GM18502 (cell line): ENCODE results near the gene GIMAP5.

Experiments
- ATAC-seq: cut with Tn5 transposase; IDR thresholded peaks from one replicate; pipeline ENCODE4 v1.9.1; 2021; ENCODE audit warnings: mild to moderate bottlenecking; ENCODE audit not compliant: unreplicated experiment, poor library complexity

GIMAP5 gene

GRCh38 chr7:150737265-150738055 lies at the start of gene GIMAP5:
Gene GIMAP5, plus strand, starts transcription at chr7:150737418. Its CDS starts 3,467 bp downstream, at chr7:150740885.
- ATAC-seq, result peak; percentile 57

GRCh38 chr7:150688630-150689029 lies 48.6 kb upstream of the GIMAP5 start:
- no peak for ATAC-seq

- no peak for ATAC-seq
These were observed 41.6 kb upstream of the GIMAP5 start for GRCh38 chr7:150695654-150696053.

- ATAC-seq, result no peak
These were observed 34.0 kb upstream of the GIMAP5 start for GRCh38 chr7:150703209-150703608.

GRCh38 chr7:150715293-150715692 lies 21.9 kb upstream of the GIMAP5 start:
- no peak for ATAC-seq

- ATAC-seq, result no peak
These were observed 21.5 kb upstream of the GIMAP5 start for GRCh38 chr7:150715738-150716137.

- peak; percentile 78 for ATAC-seq
These were observed 20.9 kb upstream of the GIMAP5 start, which contains the start of gene GIMAP1 for GRCh38 chr7:150716368-150716767. Gene GIMAP1, plus strand, starts transcription at chr7:150716613. Its CDS starts 2,435 bp downstream, at chr7:150719048.

- no peak for ATAC-seq
These were observed 20.3 kb upstream of the GIMAP5 start for GRCh38 chr7:150716939-150717338.

GRCh38 chr7:150717814-150718420 lies 19.3 kb upstream of the GIMAP5 start:
- ATAC-seq, result no peak

- no peak for ATAC-seq
These were observed 17.8 kb upstream of the GIMAP5 start for GRCh38 chr7:150719436-150719835.

GRCh38 chr7:150719960-150720891 lies 17.0 kb upstream of the GIMAP5 start:
- ATAC-seq, result no peak

GRCh38 chr7:150721970-150722373 lies 15.2 kb upstream of the GIMAP5 start:
- no peak for ATAC-seq

- ATAC-seq, result no peak
These were observed 14.7 kb upstream of the GIMAP5 start for GRCh38 chr7:150722431-150722931.

- ATAC-seq, result no peak
These were observed 13.8 kb upstream of the GIMAP5 start for GRCh38 chr7:150723467-150723866.

- ATAC-seq, result no peak
These were observed 9.8 kb upstream of the GIMAP5 start for GRCh38 chr7:150727381-150727780.

GRCh38 chr7:150728011-150728410 lies 9.2 kb upstream of the GIMAP5 start:
- no peak for ATAC-seq

GRCh38 chr7:150728609-150729008 lies 8.6 kb upstream of the GIMAP5 start:
- no peak for ATAC-seq

- no peak for ATAC-seq
These were observed 5.3 kb upstream of the GIMAP5 start for GRCh38 chr7:150731916-150732315.

- no peak for ATAC-seq
These were observed 4.3 kb upstream of the GIMAP5 start for GRCh38 chr7:150732786-150733481.
